DOHH2 (cell line): Measurements from ENCODE around the gene PMPCA.

Source experiments
- H3F3A ChIP-seq: fragments of 200-600 bp; sonication (generic), shearing (Covaris generic); 2 replicates; pipeline ENCODE4 v1.6.0; 2016; ENCODE audit warnings: antibody characterized with exemption, mild to moderate bottlenecking; ENCODE audit not compliant: control insufficient read depth, insufficient read depth
- H3K27ac ChIP-seq: fragments of 200-600 bp; sonication (generic); 2 replicates; pipeline ENCODE4 v1.5.1; 2014; ENCODE audit warnings: low read depth, mild to moderate bottlenecking, low read length, moderate library complexity
- H3K27me3 ChIP-seq: fragments of 200-600 bp; sonication (generic); 2 replicates; pipeline ENCODE4 v1.6.1; 2014; ENCODE audit warnings: mild to moderate bottlenecking, low read length, mixed read lengths; ENCODE audit not compliant: control insufficient read depth
- H3K36me3 ChIP-seq: fragments of 200-600 bp; sonication (generic); 2 replicates; pipeline ENCODE4 v1.6.1; 2014; ENCODE audit warnings: mild to moderate bottlenecking, low read length, moderate library complexity, mixed read lengths; ENCODE audit not compliant: control insufficient read depth
- H3K4me1 ChIP-seq: fragments of 200-600 bp; sonication (generic); 2 replicates; pipeline ENCODE4 v1.6.1; 2014; ENCODE audit warnings: mild to moderate bottlenecking, low read length, mixed read lengths; ENCODE audit not compliant: control insufficient read depth
- H3K4me2 ChIP-seq: fragments of 200-600 bp; sonication (generic); 2 replicates; pipeline ENCODE4 v1.6.0; 2014; ENCODE audit warnings: mild to moderate bottlenecking, low read length, moderate library complexity
- H3K4me3 ChIP-seq: fragments of 200-600 bp; sonication (generic); 2 replicates; pipeline ENCODE4 v1.5.1; 2014; ENCODE audit warnings: mild to moderate bottlenecking, low read length, mixed read lengths
- H3K79me2 ChIP-seq: fragments of 200-600 bp; sonication (generic); 2 replicates; pipeline ENCODE4 v1.6.1; 2014; ENCODE audit warnings: mild to moderate bottlenecking, low read length, mixed read lengths; ENCODE audit not compliant: control insufficient read depth
- H3K9me2 ChIP-seq: fragments of 200-600 bp; sonication (generic); replicated peaks from 2 replicates; pipeline ENCODE4 v1.6.1; 2014; ENCODE audit warnings: mild to moderate bottlenecking, low read length, mixed read lengths; ENCODE audit not compliant: control insufficient read depth
- H3K9me3 ChIP-seq: fragments of 200-600 bp; sonication (generic); 2 replicates; pipeline ENCODE4 v1.6.1; 2014; ENCODE audit warnings: antibody characterized with exemption, low read length, mixed read lengths; ENCODE audit not compliant: control insufficient read depth, insufficient read depth
- H4K20me1 ChIP-seq: fragments of 200-600 bp; sonication (generic); 2 replicates; pipeline ENCODE4 v1.6.0; 2014; ENCODE audit warnings: low read depth, mild to moderate bottlenecking, antibody characterized with exemption, low read length, moderate library complexity; ENCODE audit not compliant: control insufficient read depth, insufficient read depth
- CTCF ChIP-seq: fragments of 200-600 bp; sonication (generic); IDR thresholded peaks from one replicate; pipeline ENCODE4 v1.5.1; 2014; ENCODE audit warnings: antibody characterized with exemption, mild to moderate bottlenecking, low read depth, low read length; ENCODE audit not compliant: poor library complexity, severe bottlenecking
- EZH2phosphoT487 ChIP-seq: fragments of 200-600 bp; sonication (generic); IDR thresholded peaks from 2 replicates; pipeline ENCODE4 v1.6.1; 2017; ENCODE audit warnings: borderline replicate concordance, mild to moderate bottlenecking, antibody characterized with exemption, low read length, moderate library complexity, mixed read lengths

The PMPCA gene

GRCh38 chr9:136370687-136371532 is 39.5 kb upstream of the PMPCA start:
- no peak for TF ChIP-seq EZH2phosphoT487
- no peak for TF ChIP-seq CTCF

GRCh38 chr9:136371533-136371880 is 39.0 kb upstream of the PMPCA start:
- no peaks in the 10 kb centered on the region for H3F3A ChIP-seq
- no peak for TF ChIP-seq CTCF
- no peak for TF ChIP-seq EZH2phosphoT487
- no peaks in the 10 kb centered on the region for H4K20me1 ChIP-seq
- 0 out of 2 replicates have a peak, but pooled peaks cover 5% of the 10 kb centered on the region for H3K4me1 ChIP-seq
- H3K4me3 ChIP-seq: no peak overlapping the region
- H3K27ac ChIP-seq: no peak overlapping the region
- H3K36me3 ChIP-seq: peaks cover 13% of the 10 kb centered on the region; the same call in 1 of the 2 replicates
- H3K4me2 ChIP-seq: no peak overlapping the region
- no peaks in the 10 kb centered on the region for H3K79me2 ChIP-seq
- H3K9me3 ChIP-seq: no peaks in the 10 kb centered on the region
- no peaks in the 10 kb centered on the region for H3K27me3 ChIP-seq
- no peaks in the 10 kb centered on the region for H3K9me2 ChIP-seq

More at GRCh38 chr9:136370687-136371532, 39.5 kb upstream of the PMPCA start:
- H3K4me3 ChIP-seq: no peak overlapping the region
- no peaks in the 10 kb centered on the region for H3F3A ChIP-seq
- H3K79me2 ChIP-seq: no peaks in the 10 kb centered on the region
- peaks cover 10% of the 10 kb centered on the region; the same call in 1 of the 2 replicates for H3K36me3 ChIP-seq
- no peaks in the 10 kb centered on the region for H3K27me3 ChIP-seq
- no peaks in the 10 kb centered on the region for H3K9me2 ChIP-seq
- peaks cover 8% of the 10 kb centered on the region; the same call in 1 of the 2 replicates for H3K4me1 ChIP-seq
- no peak overlapping the region for H3K4me2 ChIP-seq
- no peaks in the 10 kb centered on the region for H4K20me1 ChIP-seq
- no peak overlapping the region for H3K27ac ChIP-seq
- H3K9me3 ChIP-seq: no peaks in the 10 kb centered on the region

GRCh38 chr9:136372006-136372405 is 38.5 kb upstream of the PMPCA start:
- Histone ChIP-seq H3K27me3 (no peaks in the 10 kb centered on the region), H3K9me3 (no peaks in the 10 kb centered on the region), H4K20me1 (no peaks in the 10 kb centered on the region), H3K36me3 (peaks cover 15% of the 10 kb centered on the region; the same call in 1 of the 2 replicates), H3F3A (no peaks in the 10 kb centered on the region), H3K4me2 (no peak overlapping the region), H3K27ac (no peak overlapping the region), H3K4me3 (no peak overlapping the region), H3K4me1 (0 out of 2 replicates have a peak, but pooled peaks cover 5% of the 10 kb centered on the region), H3K9me2 (no peaks in the 10 kb centered on the region), H3K79me2 (no peaks in the 10 kb centered on the region)
- no peak for TF ChIP-seq EZH2phosphoT487
